ENCODE results near the gene INPP5D. TPM values are rescaled to one million over a fixed set of nuclear protein-coding genes. Genes with fewer than 3 reads are reported as not detected.

Gene INPP5D
- total and polyA plus RNA-seq, 2 of the 13 experiments (the other 11 are each of a cell fraction or from before 2014, with no cell fraction given), result 16.7 to 18.0 TPM

DNA sequence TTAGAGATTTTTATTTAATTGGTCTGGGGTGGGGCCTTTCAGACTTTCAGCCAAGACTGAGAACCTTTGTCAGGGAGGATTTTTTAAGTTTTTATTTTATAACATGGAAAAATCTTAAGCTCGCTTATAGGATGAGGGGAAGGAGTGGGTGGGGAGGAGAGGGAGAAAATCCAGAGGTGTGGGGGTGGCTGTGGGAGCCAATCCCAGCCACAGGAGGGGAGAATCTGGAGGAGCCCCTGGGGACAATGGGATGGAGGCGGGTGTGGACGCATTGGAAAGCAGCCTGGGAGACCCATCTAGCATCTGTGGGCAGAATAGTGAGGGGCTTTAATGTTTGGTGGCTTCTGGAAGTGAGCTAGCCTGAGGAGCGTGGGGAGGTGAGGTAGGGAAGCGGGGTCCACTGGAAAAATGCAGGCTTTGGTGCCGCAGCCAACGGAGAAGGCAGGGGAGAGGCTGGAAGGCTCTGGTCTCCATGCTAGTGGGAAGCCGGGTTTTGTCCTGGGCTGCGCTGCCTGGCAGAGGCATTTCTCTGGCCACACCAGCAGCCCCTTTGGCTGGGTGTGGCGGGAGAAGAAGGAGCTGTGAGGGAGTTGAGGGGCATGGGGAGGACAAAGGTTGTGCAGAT is 11.5 kb upstream of the INPP5D start:
- ChIA-PET CTCF (ENCODE audit: low intra/inter-chr PET ratio, low total read pairs) (no interaction called here), POLR2A (no interaction called here)
- no peaks in the 10 kb centered on the region for H4K20me1 ChIP-seq (ENCODE audit: insufficient read depth, low read length)

DNA sequence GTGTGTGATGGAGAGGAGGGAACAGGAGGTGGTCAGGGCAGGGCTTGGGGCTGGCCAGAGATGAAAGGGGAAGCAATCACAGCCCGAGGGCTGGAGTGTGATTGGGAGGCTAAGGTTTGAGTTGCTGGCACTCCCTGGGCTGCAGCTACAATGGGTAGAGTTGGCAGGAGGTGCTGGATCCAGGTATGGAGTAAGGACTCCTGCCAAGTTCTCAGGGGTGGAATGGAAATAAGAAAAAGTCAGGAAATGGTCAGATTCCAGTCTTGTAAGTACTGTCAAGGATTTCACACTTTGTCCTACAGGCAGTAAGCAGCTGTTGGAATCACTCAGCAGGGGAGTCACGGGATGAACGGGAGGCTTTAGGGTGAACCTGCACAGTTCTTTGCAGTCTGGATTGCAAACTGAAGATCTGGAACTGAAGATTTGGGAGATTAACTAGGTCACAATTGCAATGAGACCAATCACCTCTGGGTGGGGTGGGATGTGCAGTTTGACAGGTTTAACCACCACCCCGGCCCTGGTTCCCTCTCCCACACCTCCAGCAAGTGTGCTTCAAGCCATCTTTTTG is 10.9 kb upstream of the INPP5D start:
- in situ Hi-C loops (cut with HindIII; ENCODE audit: extremely low pct_ligation_motif_present, low pct_unique_long_range_greater_than_20kb), result no loop called here
- no peaks in the 10 kb centered on the region for H3K36me3 ChIP-seq (replicated peaks in 1 of 2; ENCODE audit: control insufficient read depth in 1 of 2, insufficient read depth in 2 of 2, low read length in 2 of 2)
- no peak; the same call in 2 of the 3 replicates for ATAC-seq
- H3K9ac ChIP-seq (ENCODE audit: insufficient read depth, low read depth, low read length), result no peak overlapping the region
- no peak overlapping the region for H3K4me2 ChIP-seq (ENCODE audit: low read depth, low read length)
- peaks cover 8% of the 10 kb centered on the region for H3K4me1 ChIP-seq (ENCODE audit: insufficient read depth, low read length)
- H3K27me3 ChIP-seq (ENCODE audit: control insufficient read depth in 1 of 2, insufficient read depth in 2 of 2, low read length in 2 of 2), result peaks cover 7 to 64% of the 10 kb centered on the region in 2 experiments; a peak in 4 of 5 replicates
- CTCF ChIA-PET (ENCODE audit: low intra/inter-chr PET ratio, low total read pairs), result no interaction called here
- H2AFZ ChIP-seq (ENCODE audit: low read length), result no peak overlapping the region
- FAIRE-seq, result peak; percentile 34
- H3K79me2 ChIP-seq (ENCODE audit: insufficient read depth, low read length), result no peaks in the 10 kb centered on the region
- 15% methylated on average over 4 of the region's 4 CpGs for WGBS (ENCODE audit: low lambda C conversion rate)
- no peak overlapping the region for H3K4me3 ChIP-seq (replicated peaks in 1 of 3; ENCODE audit: insufficient read depth in 1 of 3, low read depth in 2 of 3, low read length in 3 of 3)
- DNase-seq (ENCODE audit: low spot score), result no peak
- no peak overlapping the region for H3K27ac ChIP-seq (ENCODE audit: extremely low read length, insufficient read depth, low read length)
- intact Hi-C loops (cut with micrococcal nuclease; ENCODE audit: unreplicated experiment), result loop anchor here (5.0 kb wide), 1 partner anchor 513 kb away; no protein-coding TSS in a partner anchor
- H3K9me3 ChIP-seq (ENCODE audit: low read length), result no peaks in the 10 kb centered on the region
- no TSS peak for BruUV-seq (replicated peaks)
- POLR2A ChIA-PET, result interaction anchor here (1.1 kb wide), 1 partner anchor 11 kb away, joined by 4 read pairs; the partner anchor contains the start of gene INPP5D
- H4K20me1 ChIP-seq (ENCODE audit: insufficient read depth, low read length), result no peaks in the 10 kb centered on the region
- TF ChIP-seq NR2F6 (IDR thresholded peaks at IDR 0.05) (no peak), NR2F6 (CRISPR knock-in tag; IDR thresholded peaks at IDR 0.05) (no peak), ZNF768 (CRISPR knock-in tag; IDR thresholded peaks at IDR 0.05) (no peak), ARNTL (CRISPR knock-in tag; IDR thresholded peaks at IDR 0.05) (no peak), ZNF567 (CRISPR knock-in tag; IDR thresholded peaks at IDR 0.05; ENCODE audit: borderline replicate concordance) (no peak)
- TF ChIP-seq, protein P1, sequence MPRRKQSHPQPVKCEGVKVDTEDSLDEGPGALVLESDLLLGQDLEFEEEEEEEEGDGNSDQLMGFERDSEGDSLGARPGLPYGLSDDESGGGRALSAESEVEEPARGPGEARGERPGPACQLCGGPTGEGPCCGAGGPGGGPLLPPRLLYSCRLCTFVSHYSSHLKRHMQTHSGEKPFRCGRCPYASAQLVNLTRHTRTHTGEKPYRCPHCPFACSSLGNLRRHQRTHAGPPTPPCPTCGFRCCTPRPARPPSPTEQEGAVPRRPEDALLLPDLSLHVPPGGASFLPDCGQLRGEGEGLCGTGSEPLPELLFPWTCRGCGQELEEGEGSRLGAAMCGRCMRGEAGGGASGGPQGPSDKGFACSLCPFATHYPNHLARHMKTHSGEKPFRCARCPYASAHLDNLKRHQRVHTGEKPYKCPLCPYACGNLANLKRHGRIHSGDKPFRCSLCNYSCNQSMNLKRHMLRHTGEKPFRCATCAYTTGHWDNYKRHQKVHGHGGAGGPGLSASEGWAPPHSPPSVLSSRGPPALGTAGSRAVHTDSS (CRISPR knock-in tag; conservative IDR thresholded peaks at IDR 0.05), result no peak
- TF ChIP-seq, protein P2, sequence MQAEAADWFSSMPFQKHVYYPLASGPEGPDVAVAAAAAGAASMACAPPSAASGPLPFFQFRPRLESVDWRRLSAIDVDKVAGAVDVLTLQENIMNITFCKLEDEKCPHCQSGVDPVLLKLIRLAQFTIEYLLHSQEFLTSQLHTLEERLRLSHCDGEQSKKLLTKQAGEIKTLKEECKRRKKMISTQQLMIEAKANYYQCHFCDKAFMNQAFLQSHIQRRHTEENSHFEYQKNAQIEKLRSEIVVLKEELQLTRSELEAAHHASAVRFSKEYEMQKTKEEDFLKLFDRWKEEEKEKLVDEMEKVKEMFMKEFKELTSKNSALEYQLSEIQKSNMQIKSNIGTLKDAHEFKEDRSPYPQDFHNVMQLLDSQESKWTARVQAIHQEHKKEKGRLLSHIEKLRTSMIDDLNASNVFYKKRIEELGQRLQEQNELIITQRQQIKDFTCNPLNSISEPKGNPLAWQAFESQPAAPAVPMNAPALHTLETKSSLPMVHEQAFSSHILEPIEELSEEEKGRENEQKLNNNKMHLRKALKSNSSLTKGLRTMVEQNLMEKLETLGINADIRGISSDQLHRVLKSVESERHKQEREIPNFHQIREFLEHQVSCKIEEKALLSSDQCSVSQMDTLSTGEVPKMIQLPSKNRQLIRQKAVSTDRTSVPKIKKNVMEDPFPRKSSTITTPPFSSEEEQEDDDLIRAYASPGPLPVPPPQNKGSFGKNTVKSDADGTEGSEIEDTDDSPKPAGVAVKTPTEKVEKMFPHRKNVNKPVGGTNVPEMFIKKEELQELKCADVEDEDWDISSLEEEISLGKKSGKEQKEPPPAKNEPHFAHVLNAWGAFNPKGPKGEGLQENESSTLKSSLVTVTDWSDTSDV (CRISPR knock-in tag; IDR thresholded peaks at IDR 0.05), result no peak
- TF ChIP-seq, protein P3, sequence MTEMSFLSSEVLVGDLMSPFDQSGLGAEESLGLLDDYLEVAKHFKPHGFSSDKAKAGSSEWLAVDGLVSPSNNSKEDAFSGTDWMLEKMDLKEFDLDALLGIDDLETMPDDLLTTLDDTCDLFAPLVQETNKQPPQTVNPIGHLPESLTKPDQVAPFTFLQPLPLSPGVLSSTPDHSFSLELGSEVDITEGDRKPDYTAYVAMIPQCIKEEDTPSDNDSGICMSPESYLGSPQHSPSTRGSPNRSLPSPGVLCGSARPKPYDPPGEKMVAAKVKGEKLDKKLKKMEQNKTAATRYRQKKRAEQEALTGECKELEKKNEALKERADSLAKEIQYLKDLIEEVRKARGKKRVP (CRISPR knock-in tag; IDR thresholded peaks at IDR 0.05), result no peak

More for the DNA sequence above, 11.5 kb upstream of the INPP5D start:
- peaks cover 7% of the 10 kb centered on the region; the same call in 1 of the 2 replicates for H3K4me1 ChIP-seq (ENCODE audit: insufficient read depth, low read length)
- DNase-seq (ENCODE audit: low spot score) (no peak), FAIRE-seq (no peak), ATAC-seq (no peak)
- TF ChIP-seq, protein P4, sequence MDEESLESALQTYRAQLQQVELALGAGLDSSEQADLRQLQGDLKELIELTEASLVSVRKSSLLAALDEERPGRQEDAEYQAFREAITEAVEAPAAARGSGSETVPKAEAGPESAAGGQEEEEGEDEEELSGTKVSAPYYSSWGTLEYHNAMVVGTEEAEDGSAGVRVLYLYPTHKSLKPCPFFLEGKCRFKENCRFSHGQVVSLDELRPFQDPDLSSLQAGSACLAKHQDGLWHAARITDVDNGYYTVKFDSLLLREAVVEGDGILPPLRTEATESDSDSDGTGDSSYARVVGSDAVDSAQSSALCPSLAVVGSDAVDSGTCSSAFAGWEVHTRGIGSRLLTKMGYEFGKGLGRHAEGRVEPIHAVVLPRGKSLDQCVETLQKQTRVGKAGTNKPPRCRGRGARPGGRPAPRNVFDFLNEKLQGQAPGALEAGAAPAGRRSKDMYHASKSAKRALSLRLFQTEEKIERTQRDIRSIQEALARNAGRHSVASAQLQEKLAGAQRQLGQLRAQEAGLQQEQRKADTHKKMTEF (CRISPR knock-in tag; IDR thresholded peaks at IDR 0.05), result no peak
- 36% methylated on average over 10 of the region's 10 CpGs for whole genome bisulfite sequencing (ENCODE audit: low lambda C conversion rate)
- no peak overlapping the region for H3K4me3 ChIP-seq (replicated peaks in 1 of 3; ENCODE audit: insufficient read depth in 1 of 3, low read depth in 2 of 3, low read length in 3 of 3)
- no peak overlapping the region for H2AFZ ChIP-seq (ENCODE audit: low read length)
- H3K27me3 ChIP-seq (ENCODE audit: control insufficient read depth in 1 of 2, insufficient read depth in 2 of 2, low read length in 2 of 2), result peaks cover 8 to 69% of the 10 kb centered on the region in 2 experiments; a peak in 4 of 5 replicates
- BruUV-seq (replicated peaks), result no TSS peak
- H3K79me2 ChIP-seq (ENCODE audit: insufficient read depth, low read length), result no peaks in the 10 kb centered on the region
- no peaks in the 10 kb centered on the region for H3K36me3 ChIP-seq (replicated peaks in 1 of 2; ENCODE audit: control insufficient read depth in 1 of 2, insufficient read depth in 2 of 2, low read length in 2 of 2)
- H3K9ac ChIP-seq (ENCODE audit: insufficient read depth, low read depth, low read length), result no peak overlapping the region
- in situ Hi-C loops (cut with HindIII; ENCODE audit: extremely low pct_ligation_motif_present, low pct_unique_long_range_greater_than_20kb), result no loop called here
- no peak overlapping the region for H3K4me2 ChIP-seq (ENCODE audit: low read depth, low read length)
- no peaks in the 10 kb centered on the region for H3K9me3 ChIP-seq (ENCODE audit: low read length)
- intact Hi-C loops (cut with micrococcal nuclease; ENCODE audit: unreplicated experiment), result loop anchor here (5.0 kb wide), 1 partner anchor 514 kb away; no protein-coding TSS in a partner anchor
- H3K27ac ChIP-seq (ENCODE audit: extremely low read length, insufficient read depth, low read length), result no peak overlapping the region
